ENCODE measurements around the gene GRIPAP1.
A peak's percentile ranks its signal among the peaks of the same experiment; 100 is the strongest.
"Not testable (repeated sequence)": the region's sequence is repeated elsewhere in the genome, so short reads cannot be mapped to it uniquely, and the experiment has no call there.

Gene GRIPAP1

DNA sequence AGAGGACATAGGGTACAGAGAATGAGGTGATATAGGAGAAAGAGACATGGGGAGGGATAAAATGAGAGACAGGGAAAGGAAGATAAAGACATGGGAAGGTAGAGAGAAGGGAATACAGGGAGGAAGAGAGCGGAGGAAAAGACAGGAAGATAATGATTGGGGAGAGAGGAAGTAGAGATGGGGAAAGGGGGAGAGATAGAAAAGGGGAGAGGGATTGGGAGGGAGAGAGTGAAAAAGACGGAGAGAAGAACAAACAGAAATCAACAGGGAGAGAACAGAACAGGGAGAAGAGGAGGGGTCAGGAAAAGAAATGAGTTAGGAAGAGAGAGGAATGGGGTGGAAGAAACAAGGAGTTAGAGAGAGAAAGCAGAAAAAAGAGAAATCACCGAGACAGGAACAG lies 4.6 kb downstream of the GRIPAP1 start:
- DNase-seq (ENCODE audit: low spot score): no peak

DNA sequence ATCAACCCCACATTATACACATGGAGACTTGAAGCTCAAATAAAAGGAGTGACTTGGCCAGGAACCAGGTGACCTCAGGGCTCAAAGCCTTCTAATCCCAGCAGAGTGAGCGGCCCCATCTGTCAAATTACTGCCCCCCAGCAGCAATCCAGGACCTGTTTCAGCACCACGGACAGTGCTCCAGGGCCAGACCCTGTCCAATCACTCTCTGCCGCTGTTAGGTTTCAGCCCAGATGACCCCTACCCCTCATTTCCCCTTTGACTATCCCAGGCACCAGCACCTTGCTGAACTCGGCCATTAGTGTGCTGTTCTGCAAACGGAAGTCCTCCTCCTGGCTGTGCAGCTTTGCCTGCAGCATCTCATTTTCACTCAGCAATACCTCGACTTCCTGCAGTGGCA lies 5.1 kb downstream of the GRIPAP1 start:
- no peak for DNase-seq (ENCODE audit: low spot score)

DNA sequence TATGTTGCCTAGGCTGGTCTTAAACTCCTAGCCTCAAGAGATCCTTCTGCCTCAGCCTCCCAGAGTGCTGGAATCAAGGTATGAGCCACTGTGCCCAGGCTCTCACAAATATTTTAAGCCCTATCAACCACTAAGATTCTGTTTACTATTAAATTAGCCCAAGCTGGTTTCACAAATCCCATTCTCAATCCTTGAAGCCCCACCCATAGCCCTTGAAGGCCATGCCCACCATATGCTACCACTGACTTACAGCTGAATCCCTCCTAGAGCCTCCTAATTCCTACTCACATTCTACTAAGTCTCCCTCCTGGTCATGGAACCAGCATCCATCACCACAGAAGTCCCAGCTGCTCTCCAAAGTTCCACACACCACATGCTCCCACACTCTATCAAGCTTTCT lies 9.7 kb downstream of the GRIPAP1 start:
- DNase-seq (ENCODE audit: low spot score): no peak

DNA sequence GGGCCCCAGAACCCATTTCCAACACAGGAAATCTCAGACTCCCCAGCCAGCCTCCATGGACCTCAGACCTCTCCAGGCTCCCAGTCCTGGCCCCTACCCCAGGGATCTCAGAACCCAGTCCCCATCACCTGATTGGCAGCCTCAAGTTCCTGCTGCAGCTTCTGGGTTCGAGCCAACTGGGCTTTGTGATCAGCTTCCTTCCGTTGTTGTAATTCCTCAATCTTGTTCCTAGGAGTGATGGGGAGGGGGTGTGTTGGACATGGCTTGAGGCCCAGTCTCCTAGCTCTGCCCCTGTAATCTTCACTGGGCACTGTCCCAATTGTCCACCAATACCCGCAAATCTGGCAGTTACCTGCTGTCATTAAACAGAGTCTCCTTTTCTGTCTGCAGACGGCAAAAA lies 12.6 kb downstream of the GRIPAP1 start:
- DNase-seq (ENCODE audit: low spot score): no peak

DNA sequence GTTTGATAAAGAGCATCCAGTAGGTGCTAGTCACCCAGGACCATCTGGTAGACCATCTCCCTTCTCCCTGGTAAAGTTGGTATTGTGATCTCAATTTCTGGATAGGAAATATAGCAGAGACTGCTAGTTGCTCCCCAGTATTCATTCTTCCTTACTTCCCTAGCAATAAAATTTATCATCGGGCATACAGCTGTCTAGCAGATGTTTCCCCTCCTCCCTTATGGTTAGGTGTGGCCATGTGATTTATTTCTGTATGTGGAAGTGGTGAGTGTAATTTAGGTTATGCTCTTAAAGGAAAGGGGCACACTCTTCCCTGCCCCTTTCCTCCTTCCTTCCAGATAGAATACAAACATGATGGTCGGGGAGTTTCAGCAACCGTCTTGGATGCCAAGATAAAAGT lies 18.2 kb downstream of the GRIPAP1 start:
- DNase-seq (ENCODE audit: low spot score): no peak

DNA sequence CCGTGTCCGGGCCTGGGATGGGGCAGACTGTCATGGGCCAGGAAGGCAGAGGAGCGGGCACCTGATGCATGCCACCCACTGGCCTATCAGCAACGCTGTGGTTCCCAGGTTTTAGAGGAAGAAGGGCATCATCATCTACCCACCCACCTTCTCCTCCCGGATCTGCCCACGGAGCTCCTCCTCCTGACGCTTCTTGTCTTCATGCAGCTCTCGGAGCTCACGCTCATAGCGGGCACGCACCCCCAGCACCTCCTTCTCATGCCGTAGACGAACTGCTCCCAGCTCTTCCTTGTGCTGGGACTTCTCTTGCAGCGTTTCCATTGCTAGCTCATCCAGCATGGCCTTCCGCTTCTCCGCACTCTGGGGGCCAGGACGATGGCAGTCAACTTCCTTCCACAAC lies 19.0 kb downstream of the GRIPAP1 start:
- DNase-seq (ENCODE audit: low spot score): no peak

DNA sequence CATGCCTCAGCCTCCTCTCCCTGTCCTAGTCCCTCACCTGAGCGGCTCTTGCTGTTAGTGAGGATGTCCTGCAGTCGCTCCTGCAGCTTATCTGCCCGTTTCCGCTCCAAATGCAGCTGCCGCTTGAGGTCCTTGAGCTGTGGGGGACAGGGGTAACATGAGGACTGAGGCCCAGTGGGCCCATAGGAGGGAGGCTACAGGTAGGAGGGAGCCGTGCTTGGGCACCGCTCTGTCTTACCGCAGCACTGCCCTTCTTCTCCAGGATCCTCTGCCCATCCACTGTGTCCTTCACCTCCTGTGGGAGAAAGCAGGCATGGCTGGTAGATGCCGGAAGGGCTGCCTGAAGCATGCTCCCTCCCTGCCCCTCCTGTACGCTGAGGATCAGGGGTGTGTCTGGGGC lies 20.9 kb downstream of the GRIPAP1 start:
- DNase-seq (ENCODE audit: low spot score): no peak

DNA sequence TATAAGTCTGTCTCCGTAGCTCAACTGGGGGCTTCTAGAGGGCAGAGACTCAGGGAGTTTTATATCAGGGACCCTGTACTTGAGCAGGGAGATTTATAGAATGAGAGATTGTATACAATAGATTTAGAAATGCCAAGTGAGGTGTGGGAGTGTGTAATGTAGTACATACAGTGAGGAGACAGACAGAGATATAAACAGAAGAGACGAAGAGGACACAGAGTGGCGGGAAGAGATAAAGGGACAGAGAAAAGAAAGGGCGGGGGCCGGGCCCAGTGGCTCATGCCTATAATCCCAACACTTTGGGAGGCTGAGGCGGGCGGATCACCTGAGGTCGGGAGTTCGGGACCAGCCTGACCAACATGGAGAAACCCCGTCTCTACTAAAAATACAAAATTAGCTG lies 21.7 kb downstream of the GRIPAP1 start:
- not testable (repeated sequence) for DNase-seq (ENCODE audit: low spot score)

DNA sequence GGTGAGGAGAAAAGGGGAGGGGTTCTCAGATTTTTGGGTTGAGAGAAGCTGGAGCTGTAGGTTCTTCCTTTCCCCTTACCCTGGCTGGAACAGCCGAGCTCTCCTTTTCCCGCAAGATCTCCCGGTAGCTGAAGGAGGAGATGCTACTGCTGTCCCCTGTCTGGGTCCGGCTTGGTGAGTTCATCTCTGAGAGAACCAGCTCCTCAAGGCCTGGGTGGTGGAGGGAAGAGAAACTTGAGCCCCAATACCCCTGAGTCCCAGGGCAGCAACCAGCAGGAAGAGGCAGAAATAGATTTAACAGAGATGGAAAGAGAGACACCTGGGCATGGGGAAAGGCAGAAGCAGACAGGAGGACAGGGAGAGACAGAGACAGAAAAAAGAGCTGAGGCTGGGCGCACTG lies 23.8 kb downstream of the GRIPAP1 start:
- DNase-seq (ENCODE audit: low spot score): no peak

DNA sequence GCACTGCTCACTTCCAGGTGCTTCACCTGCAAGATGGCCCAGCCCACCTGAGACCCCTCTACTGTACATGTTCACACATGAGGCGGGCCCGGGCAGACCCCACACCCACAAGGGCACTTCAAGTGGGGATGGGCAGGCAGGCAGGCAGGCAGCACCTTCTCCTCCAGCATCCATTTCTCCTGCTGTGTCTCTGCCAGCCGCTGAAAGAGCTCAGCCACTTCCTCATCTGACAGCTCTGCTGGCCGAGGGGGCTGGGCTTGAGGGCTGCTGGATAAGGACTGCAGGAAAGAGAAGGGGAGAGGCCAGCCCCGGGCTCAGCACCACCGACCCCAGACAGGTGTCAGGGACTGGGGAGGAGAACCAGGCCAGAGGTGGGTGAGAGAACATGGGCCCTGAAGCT lies 26.0 kb downstream of the GRIPAP1 start:
- DNase-seq (ENCODE audit: low spot score): no peak

DNA sequence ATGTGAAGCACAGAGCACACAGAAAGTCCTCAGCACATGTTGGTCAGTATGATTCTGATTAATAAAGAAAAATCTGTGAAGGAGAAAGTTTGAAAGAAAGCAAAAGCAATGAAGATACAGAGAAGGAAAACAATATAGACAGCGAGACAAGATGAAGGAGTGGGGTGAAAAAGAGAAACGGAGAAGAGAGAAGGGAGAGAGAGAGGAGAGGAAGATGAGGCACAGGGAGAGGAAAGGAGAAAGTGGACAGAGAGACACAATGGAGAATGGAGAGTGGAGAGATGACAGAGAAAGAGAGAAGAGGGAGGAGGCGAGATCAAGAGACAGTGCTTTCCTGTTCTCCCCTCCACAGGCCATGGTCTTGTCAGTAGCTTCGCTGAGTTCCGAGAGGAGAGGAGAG lies 26.5 kb downstream of the GRIPAP1 start:
- no peak for DNase-seq (ENCODE audit: low spot score)

DNA sequence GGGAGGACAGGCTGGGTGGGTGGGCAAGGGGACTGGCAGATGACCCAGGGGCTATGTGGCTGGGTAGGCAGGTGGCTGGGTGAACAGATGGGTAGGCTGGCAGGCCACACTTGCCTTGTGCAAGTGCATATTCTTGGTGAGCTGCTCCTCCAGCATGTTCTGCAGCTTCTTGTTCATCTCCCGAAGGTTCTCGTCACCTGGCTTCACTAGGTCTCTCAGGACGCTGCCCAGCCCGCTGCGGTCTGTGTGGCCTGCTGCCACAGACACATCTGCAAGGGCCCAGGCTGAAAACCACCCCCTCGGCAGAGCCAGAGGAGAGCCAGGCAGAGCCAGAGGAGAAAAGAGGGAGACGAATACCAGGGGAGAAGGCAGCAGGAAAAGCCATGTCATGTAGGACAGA lies 27.0 kb downstream of the GRIPAP1 start:
- DNase-seq (ENCODE audit: low spot score): no peak

DNA sequence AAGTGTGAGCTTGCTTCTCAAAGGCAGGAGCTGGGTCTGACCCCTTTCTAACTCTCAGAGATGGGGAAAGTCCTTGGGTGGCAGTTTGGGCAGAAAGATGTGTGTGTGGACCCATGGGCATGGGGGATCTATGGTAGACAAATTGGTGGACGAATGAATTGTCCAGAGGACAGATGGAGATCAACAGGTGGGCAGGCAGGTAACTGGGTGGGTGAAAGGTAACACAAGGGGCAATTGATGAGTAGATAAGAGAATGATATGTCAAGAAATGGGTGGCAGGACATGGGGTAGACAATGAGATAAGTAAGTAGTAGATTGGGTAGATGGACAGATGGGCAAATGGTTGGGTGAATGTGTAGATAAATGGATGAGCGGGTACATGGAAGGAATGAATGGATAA lies 27.5 kb downstream of the GRIPAP1 start:
- no peak for DNase-seq (ENCODE audit: low spot score)

DNA sequence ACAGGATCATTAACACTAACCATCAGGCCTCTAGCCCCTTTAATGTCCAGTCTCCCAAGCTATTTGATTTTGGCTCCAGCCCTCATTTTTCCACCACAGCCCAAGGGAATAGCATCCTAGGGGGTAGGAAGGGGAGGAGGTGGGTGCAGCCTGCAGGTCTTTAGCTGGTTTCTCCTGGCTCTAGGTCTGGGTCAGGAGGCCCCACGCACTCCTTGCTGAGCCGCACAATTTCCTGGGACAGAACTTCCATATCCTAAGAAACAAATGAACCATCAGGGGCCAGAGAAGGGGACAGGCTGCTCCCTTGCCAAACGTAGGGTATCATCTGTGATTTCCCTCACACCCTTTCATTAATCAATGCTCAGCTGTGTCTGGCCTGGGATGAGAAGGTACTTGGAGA lies 28.0 kb downstream of the GRIPAP1 start:
- DNase-seq (ENCODE audit: low spot score): no peak

DNA sequence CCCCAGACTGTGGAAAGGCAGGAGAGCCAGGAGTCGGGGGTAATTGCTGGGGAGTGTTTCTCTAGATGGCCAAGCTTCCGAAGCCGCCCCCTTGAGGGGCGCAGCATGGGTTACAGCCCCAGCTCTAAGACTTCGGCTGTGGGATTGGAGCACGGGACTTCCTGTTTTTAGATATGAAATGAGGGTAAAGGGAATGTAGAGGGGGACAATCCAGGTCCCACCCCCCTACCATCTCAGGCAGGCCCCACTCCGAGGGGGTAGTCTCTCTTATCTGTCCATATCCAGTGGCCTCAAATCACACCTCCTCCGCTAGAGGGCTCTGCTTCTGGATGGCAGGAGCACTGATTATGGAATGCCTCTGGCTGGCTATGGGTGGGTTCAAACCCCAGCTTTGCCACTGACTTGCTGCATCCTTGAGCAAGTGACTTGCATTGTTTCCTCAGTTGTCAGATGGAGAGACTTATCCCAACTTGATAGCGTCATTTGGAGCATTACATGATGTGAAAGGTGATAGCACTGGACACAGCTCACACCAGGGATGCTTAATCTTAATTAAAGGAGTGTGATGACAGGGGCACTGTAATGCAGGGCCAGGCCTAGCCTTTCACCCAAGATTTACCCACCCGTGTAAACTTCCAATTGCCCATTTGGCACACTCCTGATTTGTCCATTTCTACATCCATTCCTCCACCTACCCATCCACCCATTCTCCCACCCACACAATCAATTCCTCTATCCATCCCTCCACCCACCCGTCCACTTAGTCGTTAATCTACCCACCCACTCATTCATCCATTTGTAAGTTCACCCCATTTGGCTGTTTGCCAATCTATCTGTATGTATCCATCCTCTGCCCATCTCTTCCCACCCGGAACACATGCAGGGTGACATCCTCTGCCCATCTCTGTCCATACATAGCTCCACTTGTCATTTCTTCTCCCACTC lies 29.6 kb downstream of the GRIPAP1 start:
- DNase-seq (ENCODE audit: low spot score): peak; percentile 30

DNA sequence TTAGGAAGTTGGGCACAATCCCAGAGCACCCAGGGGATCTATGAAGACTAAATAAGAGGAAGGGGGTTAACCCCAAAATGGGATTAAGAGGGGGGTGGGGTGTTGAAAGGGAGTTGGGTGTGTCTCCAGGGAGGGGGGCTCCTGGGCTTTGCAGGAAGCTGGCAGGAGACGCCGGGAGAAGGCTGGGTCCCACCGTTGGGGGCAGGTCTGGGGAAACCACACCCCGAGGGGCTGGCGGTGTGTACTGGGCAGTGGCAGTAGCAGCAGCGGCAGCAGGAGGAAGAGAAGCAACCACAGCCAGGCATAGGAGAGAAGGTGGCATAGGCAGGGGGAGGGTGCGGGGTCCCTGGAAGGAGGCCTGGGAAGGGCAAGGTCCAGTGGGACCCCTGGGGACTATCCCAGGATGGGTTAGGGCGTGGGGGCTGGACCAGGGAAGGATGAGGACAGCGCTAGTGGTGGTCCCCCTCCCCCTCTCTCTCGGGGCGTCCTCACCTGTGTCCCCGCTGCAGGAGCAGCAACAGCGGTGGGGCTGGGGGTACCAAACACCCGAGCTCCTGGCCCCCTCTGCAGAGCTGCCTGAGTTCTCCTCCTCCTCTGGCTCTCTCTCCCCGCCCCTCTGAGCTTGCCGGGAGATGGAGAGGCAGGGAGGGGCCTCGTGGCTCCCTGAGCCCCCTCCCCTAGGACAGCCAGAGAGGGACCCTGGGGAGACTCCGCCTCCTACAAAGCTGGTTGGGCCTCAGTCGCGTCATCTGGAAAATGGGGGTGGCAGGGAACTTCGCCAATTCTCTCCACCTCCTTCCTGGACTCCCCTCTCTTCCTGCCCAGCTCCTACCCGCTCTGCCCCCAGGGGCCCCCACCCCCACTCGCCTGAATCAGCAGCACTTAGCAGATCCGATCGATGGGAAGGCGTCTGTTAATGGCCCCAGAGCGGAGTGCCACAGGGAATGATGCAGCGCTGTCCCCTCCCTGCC lies 30.5 kb downstream of the GRIPAP1 start, which contains the start of gene KCND1:
TSS of gene KCND1 (minus strand) at position 596 of the 971 bp plus-strand sequence. CDS start 1,573 bp downstream, outside the sequence.
- no peak for DNase-seq (ENCODE audit: low spot score)

DNA sequence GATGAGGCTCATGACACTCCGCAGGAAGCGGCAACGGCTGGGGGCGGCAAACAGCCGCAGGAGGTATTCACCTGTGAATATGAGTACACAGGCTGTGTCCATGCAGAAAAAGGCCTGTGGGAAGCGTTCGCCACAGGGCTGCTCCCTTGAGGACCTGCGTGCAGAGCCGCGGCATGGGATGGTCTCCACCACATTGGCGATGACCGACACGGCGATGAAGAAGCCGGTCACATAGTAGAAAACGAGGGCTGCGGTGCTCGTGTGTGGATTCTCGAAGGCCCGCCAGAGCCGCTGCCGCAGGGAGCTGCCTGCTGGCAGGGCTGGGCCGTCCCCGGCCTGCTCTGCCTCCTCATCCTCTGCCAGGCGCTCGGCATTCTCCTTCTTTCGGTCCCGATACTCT lies 32.6 kb downstream of the GRIPAP1 start:
- no peak for DNase-seq (ENCODE audit: low spot score)

DNA sequence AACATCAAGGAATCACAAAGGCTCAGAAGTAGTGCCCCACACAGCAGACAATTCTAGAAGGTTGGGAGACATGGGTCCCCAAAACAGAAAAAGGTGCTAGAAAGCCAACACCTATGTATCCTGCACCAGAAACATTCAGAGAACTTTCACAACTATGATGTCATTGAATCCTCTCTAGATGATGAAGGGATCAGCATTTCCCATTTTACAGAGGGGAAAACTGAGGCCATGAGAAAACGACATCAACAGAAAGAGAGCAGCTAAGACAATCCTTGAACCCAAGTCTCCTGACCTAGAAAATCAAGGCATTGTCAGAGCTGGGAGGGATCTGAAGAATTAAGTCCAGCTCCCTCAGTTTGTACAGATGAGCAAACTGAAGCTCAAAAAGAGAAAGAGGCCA lies 33.7 kb downstream of the GRIPAP1 start:
- DNase-seq (ENCODE audit: low spot score): no peak

DNA sequence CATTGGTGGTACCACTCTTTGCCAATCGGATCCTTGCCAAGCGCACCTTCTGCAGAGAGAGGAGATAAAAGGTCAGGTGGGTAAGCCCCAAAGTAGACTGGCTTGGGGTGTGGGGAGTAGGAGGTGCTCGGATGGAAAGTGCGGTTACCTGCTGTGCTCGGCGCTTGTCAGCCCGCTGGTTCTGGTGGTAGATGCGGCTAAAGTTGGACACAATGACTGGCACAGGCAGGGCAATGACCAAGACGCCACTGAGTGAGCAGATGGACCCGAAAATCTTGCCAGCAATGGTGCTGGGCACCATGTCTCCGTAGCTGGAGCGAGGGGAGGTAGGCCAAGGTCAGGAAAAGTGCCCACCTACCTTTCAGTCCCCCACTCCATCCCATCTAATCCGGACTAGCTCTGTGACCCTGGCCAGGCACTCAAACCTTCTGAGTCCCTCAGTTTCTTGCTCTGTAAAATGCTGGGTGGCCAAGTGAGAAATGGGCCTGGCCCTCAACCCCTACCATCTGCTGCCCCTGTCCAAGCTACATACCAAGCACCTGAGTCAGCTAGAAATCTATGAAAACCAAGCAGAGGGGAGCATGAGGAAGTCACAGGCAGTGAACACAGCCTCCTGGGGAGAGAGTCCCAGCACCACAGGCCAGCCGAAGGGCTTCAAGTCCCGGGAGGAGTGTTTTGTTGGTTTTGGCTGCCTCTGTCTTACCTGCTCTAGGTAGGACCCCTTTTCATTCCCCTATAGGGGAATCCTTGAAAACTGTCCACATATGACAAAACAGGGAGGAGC lies 35.1 kb downstream of the GRIPAP1 start:
- no peak for DNase-seq (ENCODE audit: low spot score)

DNA sequence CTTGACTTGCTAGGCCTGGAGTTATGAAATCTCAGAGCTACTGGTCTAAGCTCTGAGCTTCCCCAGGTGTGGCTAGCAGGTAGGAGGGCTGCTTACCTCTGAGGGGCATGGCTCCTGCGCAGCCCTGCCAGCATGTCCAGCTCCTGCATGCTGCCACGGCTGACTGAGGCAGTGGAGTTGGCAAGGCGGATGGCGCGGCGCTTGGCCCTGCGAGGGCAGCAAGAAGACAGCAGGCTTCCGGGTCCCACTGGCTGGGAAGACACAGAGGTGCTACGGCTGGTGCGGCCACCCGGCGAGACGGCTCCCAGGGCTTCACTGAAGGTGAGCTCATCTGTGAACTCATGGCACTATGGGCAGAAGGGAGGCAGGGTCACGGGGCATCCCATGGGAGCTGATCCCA lies 36.1 kb downstream of the GRIPAP1 start:
- no peak for DNase-seq (ENCODE audit: low spot score)

DNA sequence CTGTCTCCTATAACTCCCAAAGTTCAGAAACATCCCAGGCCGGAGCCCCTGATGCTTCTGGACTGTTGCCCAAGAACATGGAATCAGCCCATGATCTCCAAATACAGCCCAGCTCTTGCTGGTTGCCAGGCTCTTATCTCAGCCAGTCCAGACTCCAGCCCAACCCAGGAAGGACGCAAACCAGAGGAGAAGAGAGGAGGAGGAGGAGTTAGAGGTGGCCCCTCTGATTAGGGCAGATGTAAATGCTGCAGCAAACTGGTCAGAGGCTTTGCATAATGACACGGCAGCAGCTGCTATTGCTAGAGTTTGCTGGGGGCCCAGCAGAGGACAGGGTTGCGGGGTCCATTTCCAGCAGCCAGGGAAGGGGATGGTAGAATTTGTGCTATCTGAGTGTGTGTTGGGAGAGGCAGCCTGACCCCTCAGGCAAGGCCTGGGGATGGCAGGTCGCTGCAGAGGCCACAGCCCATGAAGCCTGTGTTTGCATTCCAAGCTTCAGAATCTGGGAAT lies 40.4 kb downstream of the GRIPAP1 start:
- DNase-seq (ENCODE audit: low spot score): no peak

DNA sequence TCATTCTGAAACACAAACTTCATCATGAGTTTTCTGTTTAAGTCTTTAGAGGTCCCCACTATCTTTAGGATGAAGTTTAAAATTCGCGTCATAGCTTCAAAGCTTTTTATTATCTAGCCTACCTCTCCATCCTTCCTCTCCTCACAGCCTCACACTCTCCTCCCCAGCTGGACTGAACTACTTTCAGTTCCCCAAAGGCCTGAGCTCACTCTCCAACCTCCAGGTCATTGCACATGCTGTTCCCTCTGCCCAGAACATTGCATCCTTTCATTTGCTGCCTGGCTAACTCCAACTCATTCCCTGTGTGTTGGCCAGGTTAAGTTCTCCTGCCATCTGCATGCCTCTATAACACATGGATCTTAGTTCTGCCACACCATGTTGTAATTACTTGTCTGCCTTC lies 41.8 kb downstream of the GRIPAP1 start:
- DNase-seq (ENCODE audit: low spot score): no peak
